NCI-H2081 (cell line): ENCODE measurements around the gene NPIPA8.
"Not testable (repeated sequence)": the region's sequence is repeated elsewhere in the genome, so short reads cannot be mapped to it uniquely, and the experiment has no call there.

Experiments
- DNase-seq, 2 experiments: peaks; one replicate each; lab custom pipeline; 2025; lab: John Stamatoyannopoulos, UW

Gene NPIPA8

DNA sequence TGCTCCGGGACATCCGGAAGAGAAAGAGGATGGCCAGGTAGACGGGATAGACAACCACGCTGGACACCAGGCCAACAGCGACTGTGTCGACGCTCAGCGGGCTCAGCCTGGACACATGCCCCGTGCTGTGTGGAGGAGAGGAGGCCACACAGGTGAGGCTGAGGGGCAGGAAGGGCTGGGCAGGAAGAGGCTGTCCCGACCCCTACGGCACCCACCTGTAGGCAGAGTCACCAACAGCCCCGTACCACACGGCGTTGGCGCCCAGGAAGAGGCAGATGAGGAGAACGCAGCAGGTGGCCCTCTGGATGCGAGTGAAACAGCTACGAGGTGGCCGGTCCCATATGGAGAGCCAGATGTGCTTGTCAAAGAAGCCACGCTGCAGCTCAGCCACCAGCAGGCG lies at the start of gene NPIPA8:
TSS of gene NPIPA8 (minus strand) at position 101 of the 400 bp plus-strand sequence. CDS start 4,074 bp downstream, outside the sequence.
- not testable (repeated sequence) for DNase-seq

DNA sequence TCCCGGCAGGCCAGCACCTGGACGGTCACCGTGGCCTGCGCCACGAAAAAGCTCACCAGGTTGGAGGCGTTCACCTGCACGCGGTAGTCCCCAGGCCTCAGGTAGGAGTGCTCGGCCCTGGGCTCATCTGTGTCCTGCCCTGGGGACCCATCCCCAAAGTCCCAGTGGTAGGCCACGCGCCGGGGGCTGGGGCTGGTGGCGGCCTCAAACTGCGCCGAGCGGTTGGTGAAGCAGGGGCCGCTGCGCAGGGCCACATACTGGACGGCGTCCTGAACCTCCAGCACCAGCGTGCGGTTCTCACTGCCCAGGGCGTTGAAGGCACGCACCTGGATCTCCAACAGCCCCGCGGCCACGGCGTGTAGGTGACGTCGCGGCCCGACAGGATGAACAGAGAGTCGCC lies 48.7 kb upstream of the NPIPA8 start:
- not testable (repeated sequence) for DNase-seq

DNA sequence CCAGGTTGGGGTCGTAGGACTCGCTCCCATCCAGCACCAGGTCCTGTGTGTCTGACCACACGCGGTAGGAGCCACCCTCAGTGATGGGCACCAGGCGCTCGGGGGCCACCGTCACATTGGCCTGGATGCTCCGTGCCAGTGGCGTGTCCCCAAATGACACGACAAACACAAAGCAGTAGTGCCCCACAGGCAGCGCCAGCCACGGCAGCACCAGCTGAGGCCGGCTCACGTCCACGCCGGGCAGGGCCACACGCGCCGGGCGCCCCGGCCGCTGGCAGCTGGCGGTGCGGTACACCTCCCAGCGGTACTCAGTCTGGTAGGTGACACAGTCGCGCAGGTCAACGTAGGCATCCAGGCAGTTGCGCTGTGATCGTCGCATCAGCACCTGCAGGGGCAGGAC lies 48.3 kb upstream of the NPIPA8 start:
- DNase-seq, result not testable (repeated sequence)

DNA sequence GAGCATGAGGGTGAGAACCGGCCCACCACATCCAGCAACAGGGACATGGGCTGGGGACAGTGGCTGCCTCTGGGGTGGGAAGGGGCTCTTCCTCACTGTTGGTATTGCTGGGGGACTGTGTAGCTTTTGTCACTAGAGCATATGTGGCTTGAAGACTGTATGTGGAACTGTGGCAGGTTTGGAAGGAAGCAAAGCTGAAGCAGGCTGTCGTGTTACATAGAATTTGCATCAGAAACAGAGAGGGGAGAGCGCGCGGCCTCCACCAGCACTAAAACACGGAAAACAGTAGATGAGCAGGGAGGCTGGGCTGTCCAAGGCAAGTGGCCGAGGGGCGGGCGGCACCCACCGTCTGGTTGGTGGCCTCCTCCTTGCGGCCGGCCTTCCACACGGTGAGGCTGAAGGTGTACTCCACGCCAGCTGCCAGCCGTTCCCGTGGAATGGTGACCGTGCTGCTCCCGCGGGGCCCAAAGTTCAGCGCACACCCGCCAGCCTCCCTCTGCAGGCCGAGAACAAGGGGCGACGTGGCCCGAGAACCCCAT lies 47.6 kb upstream of the NPIPA8 start:
- DNase-seq, result not testable (repeated sequence)

DNA sequence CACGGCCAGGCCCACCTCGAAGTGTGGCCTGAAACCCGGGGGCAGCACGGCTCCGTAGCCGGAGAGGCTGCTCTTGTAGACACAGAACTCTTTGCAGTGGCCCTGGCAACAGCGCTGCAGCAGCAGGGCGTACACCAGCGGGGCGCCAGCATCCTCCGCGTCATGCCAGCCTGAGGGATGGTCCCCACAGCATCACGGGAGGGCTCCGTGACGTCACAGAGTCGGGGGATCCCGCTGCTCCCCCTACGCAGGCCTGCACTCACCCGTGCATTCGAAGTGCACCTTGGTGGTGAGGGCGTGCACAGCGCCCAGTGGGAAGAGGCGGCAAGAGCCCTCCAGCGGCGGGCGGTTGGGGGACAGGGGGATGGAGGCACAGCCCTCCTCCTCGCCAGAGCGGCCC lies 46.2 kb upstream of the NPIPA8 start:
- not testable (repeated sequence) for DNase-seq

DNA sequence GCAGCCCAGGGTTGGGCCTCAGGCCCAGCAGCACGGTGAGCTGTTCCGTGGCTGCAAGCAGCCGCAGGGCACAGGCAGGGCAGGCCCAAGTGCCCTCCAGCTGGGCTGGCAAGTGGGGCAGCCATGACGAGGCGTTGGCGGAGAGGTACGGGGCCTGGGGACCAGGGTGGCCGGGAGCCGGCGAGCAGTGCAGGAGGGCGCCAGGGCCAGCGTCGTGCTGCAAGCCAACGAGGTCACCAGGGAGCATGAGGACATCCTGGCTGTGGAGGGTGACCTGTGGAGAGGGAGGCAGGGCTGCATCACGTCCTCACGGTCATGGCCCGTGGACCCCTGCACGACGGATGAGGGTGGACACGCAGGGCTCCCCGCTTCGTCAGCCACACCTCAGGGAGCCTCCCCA lies 11.2 kb upstream of the NPIPA8 start:
- not testable (repeated sequence) for DNase-seq

DNA sequence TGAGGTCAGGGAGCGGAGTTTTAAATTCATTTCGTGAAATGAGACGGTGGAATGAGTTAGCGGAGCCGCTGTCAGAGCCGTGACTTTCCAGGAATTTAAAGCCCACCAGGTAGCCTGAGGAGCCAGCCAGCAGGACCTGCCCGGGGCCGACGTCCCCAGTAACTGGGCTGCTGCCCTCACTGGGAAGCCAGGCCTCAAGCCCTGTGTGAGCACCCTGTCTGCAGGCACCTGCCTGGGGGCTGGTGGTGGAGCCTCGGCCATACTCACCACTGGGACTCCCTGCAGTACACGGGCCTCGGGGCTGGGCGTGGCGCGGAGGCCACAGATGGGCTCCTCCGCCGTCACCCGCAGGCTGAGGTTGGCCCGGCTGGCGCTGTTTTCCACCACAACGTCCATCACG lies 10.5 kb upstream of the NPIPA8 start:
- not testable (repeated sequence) for DNase-seq

DNA sequence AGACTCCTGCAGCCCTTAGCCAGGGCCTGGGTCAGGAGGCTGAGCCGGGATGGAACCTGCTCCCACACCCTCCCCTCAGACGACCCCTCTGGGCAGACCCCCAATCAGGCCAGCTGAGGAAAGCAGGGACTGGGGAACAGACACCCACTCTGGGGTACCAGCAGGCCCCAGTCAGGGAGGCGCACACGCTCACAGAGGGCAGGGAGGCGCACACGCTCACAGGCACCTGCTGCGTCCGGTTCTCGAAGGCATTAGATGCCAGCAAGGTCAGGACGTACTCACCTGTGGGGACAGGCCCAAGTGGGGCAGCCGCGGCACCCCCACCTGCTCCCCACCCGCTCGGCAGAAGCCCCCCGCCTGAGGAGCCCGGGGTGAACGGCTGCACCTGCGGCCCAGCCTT lies 8.1 kb upstream of the NPIPA8 start:
- not testable (repeated sequence) for DNase-seq

DNA sequence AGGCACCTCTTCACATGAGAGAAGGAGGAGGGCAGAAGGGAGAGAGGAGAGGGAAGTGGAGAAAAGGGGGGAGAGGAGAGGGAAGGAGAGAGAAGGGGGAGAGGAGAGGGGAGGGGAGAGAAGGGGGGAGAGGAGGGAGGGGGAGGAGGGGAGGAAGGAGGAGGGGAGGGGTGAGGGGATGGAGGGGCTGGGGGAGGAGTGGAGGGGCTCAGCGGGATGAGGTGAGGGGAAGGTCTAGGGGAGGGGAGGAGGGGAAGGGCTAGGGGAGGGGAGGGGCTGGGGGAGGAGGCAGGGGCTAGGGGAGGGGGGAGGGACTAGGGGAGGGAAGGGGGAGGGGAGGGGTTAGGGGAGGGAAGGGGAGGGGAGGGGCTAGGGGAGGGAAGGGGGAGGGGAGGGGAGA lies 5.5 kb upstream of the NPIPA8 start:
- not testable (repeated sequence) for DNase-seq

DNA sequence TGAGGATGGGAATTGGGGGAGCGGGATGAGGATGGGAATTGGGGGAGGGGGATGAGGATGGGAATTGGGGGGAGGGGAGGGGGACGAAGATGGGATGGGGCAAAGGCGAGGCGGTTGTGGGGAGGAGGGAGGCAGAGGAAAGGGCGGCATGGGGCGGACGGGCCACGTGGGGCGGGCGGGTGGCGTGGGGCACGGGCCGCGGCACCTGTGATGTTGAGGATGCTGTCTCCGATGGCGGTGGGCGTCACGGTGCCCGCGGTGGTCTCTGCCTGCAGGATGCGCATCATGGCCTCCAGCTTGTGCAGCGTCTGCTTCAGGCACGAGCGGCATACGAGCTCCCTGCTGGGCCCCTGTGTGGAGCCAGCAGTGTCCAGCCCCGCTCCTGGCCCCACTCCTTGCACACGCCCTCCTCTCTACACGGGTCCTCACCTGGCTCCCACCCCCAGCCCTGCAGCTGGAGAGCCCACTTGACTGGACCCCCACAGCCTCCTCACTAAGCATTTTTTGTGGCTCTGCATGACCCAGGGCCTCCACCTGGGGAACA lies 5.0 kb upstream of the NPIPA8 start:
- not testable (repeated sequence) for DNase-seq

DNA sequence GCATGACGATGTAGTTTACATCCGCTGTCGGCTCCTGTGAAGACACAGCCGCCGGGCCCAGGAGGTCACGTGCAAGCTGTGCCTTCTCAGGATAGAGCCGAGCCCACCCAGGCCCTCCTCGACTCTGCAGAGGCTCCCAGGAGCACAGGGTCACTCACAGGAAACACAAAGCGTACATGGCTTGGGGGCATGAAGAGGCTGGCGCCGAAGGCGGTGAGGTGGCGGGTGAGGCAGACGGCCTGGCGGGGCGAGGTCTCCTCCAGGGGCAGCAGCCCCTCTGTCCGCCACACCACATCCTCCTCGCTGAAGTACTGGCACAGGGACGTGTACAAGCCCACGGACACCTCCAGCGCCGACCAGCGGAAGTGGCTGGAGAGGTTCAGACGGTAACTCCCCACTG lies 2.7 kb upstream of the NPIPA8 start:
- not testable (repeated sequence) for DNase-seq

DNA sequence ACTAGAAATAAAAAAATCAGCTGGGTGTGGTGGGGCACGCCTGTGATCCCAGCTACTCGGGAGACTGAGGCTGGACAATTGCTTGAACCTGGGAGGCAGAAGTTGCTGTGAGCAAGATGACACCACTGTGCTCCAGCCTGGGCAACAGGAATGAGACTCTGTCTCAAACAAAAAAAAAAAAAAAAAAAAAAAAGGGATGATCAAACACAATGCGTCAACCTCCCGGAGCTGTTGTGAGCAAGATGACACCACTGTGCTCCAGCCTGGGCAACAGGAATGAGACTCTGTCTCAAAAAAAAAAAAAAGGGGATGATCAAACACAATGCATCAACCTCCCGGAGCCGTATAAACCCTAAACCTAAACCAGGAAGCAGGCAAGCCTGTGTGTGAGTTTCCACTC lies 24.7 kb downstream of the NPIPA8 start:
- not testable (repeated sequence) for DNase-seq

DNA sequence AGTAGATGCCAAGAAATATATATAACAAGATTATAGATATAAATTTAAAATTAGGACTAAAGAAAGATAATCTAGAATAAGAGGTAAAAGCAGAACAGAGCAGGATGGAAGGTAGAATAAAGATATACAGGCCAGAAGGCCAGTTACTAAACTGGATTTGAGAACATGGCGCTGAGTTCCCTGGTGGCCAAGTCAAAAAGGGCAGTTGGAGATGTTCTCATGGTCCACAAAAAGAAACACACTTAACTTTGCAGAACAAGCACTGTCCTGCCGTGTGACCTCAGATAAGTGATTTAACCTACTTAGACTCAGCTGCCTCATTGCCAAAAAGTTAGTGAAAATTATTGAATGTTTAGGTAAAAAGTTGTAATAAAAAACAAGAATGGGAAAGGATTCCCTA lies 27.4 kb downstream of the NPIPA8 start:
- not testable (repeated sequence) for DNase-seq

DNA sequence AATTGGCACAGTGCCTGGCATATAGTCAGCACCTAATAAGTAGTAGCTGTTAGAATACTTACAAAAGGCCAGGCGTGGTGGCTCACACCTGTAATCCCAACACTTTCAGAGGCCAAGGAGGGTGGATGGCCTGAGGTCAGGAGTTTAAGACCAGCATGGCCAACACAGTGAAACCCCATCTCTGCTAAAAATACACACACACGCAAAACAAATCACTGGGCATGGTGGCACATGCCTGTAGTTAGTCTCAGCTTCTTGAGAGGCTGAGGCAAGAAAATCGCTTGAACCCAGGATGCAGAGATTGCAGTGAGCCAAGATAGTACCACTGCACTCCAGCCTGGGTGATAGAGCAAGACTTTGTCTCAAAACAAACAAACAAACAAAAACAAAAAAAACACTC lies 29.3 kb downstream of the NPIPA8 start:
- not testable (repeated sequence) for DNase-seq

DNA sequence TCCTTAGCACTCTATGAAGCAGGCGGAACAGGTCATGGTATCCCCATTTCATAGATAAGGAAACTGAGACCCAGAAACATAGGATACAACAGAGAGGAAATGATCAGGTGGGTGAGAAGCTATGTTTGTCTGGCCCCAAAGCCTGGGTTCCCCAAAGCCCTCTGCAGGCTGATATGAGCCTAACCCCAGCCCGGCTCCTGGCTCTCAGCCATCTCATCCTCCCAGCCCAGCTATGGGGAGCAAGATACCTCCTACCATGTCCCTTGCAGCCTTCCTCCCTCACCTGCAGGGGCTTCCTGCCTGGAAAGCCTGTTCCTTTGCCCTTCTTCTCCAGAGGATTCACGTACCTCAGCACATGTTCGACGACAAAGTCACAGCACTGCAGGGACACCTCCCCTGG lies 30.5 kb downstream of the NPIPA8 start:
- DNase-seq, result not testable (repeated sequence)

DNA sequence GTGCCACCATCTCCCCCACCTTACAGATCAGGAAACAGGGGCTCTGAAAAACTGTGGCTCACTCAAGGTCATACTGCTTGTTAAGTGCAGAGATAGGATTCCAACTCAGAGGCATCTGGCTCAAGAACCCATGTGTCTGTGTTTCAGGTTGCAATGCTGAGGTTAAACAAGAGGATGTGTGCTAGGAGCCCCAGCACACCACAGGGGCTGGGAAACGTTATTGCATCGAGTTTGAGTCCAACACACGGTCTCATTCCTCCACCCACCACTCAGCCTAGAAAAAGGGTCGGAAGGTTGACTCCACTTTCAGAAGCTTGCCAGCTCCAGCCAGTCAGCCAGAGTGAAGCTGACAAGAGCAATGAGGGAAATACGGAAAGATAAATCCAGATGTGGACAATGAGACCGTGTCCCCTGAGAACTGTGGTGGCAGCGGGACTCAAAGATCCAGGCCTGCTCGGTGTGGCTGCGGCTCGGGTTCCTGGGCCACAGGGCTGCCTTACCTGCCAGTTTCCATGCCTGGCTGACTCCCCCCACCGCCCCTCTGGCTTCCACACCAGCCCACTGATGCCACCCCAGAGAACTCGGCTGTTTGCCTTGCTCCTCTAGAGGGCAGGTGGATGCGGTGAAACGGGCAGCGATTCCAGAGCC lies 33.4 kb downstream of the NPIPA8 start:
- not testable (repeated sequence) for DNase-seq

DNA sequence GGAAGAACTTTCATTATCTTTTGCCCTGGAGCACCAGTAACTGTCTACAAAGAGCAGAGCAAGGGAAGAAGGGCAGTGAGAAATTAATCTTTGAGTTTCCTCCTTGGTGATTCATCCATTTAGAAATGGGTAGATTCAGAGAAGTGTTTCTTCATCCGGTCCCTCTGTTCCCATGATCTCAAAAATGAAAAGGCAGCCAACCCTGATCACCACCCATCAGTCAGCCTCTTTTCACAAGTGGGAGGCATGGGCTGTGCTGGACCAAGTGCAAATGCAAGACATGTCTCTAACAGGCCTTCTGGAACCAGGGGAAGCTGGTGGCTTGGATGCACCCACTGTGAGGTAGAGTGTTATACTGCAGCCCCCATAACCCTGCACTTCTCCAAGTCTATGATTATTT lies 38.8 kb downstream of the NPIPA8 start:
- not testable (repeated sequence) for DNase-seq

DNA sequence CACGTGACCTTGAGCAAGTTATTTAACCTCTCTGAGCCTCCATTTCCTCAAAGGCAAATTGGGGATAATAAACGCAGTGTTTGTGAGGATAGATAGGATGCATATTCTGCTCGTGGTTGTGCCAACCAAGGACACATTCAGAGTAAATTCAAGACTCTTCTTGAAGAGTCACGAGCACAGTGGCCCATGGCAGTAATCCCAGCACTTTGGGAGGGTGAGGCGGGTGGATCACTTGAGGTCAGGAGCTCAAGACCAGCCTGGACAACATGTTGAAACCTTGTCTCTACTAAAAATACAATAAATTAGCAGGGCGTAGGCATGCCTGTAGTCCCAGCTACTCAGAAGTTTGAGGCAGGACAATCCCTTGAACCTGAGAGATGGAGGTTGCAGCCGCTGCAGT lies 39.6 kb downstream of the NPIPA8 start:
- DNase-seq, result not testable (repeated sequence)

DNA sequence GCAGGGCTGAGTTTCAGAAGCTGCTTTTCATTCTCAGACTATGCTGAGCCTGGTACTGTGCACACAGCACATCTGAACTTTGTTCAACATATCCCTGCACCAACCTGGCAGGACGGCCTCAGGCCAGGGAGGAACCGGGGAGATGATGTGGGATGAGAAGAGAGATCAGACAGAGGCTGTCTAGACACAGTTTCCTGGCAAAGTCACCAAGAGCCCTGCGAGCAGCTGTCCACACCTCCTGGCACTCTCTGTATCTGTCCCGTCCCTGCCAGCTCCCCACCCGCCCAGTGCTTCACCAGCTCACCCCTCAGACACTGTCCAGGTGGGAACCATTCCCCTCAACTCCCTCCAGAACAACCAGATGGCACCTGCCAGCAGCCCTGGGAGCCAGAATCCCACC lies 42.2 kb downstream of the NPIPA8 start:
- DNase-seq, result not testable (repeated sequence)

DNA sequence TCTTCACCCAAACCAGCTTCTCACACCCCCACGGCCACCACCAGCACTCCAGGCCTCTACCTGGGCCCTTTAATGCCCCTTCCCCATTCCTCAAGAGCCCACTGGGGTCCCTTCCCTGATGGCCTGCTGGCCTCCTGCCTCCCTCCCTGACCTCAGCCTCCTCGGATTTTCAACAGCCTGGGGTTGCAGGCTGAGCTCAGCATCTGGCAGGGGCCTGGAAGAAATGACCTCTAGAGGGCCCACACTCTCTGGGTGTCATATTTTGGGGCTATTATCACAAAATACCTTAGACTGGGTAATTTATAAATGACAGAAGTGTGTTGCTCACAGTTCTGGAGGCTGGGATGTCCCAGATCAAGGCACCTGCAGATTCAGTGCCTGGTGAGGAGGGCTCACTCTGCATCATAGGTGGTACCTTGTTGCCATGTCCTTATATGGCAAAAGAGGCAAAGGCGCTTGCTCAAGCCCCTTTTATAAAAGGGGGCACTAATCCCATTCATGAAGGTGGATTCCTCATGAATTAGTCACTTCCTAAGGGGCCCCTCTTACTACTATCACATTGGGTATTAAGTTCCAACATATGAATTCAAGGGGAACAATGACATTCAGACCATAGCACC lies 43.1 kb downstream of the NPIPA8 start:
- DNase-seq, result not testable (repeated sequence)

DNA sequence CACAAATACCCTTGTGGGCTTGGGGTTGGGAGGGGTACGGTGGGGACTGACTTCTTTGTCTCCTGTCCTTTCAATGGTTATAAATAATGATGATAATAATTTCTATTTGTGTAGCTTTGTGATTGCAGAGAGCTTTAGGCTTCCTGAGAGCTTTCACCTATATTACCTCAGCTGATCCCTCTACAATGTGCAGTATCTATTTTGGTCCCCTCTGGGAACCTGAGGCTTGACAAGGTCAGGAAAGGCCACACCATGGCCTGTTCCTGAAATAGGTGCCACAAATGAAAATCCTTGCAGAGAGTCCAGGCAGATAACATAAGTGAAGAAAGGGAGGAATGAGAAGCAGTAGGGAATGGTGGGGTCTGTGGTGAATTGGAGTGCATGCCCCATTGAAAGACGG lies 45.6 kb downstream of the NPIPA8 start:
- DNase-seq, result not testable (repeated sequence)

DNA sequence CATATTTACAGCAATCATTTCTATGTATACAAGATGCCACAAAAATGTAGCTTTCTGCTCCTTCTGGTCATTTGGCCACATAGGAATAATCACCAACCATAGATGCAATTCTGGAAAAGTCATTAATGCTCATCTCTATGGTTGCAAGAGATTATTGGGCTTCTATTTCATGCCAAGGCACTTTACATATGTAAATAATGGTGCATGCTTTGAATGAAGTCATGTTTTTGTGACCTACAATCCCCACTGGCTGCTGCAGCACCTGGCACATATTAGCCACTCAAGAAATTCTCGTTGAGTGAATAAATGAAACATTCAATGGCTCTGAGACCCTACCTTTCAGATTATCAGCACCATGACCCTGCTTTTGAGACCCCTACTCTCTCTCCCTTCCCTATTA lies 50.2 kb downstream of the NPIPA8 start:
- not testable (repeated sequence) for DNase-seq

DNA sequence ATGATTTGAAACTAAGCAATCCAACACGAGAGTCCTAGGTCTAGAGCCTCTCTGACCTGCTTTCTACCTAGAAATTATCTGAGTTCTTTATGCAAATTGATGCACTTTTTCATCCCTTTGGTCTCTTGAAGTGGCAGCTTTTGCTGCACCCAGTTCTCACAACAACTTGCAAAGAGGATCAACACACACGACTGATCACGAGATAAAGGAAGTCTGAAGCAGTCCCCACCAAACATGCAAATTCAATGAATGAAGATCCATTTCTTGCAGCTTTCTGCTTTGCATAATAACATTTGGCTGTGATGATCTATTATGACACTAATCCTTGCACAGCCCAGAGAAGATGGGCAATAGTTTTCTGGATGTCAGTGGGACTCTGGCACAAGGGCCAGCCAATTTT lies 56.2 kb downstream of the NPIPA8 start:
- DNase-seq, result not testable (repeated sequence)
